IPS DF 6.9 (cell line): ENCODE results near the gene MAF.
A peak's percentile ranks its signal among the peaks of the same experiment; 100 is the strongest.

Source experiments
- DNase-seq: peaks from one replicate; pipeline ENCODE4 v3.0.0-alpha.2; 2013; ENCODE audit warnings: low read depth, low spot score
- H3K27ac ChIP-seq: one replicate; pipeline ENCODE4 v1.5.1; 2013; ENCODE audit warnings: low read length, control low read depth
- H3K27me3 ChIP-seq: 2 replicates; pipeline ENCODE4 v1.6.1; 2013; ENCODE audit warnings: mild to moderate bottlenecking, low read length; ENCODE audit not compliant: control insufficient read depth, insufficient read depth
- H3K36me3 ChIP-seq: 2 replicates; pipeline ENCODE4 v1.6.1; 2013; ENCODE audit warnings: low read length; ENCODE audit not compliant: control insufficient read depth, insufficient read depth
- H3K4me1 ChIP-seq: 2 replicates; pipeline ENCODE4 v1.6.1; 2013; ENCODE audit warnings: low read length; ENCODE audit not compliant: control insufficient read depth, insufficient read depth
- H3K4me3 ChIP-seq: 2 replicates; pipeline ENCODE4 v1.5.1; 2013; ENCODE audit warnings: mild to moderate bottlenecking, low read length
- H3K9me3 ChIP-seq: 2 replicates; pipeline ENCODE4 v1.6.1; 2013; ENCODE audit warnings: low read length, inconsistent platforms; ENCODE audit not compliant: control insufficient read depth, insufficient read depth
- WGBS: extraction: QIAGEN DNeasy Blood & Tissue Kit; methylation state at CpG from one replicate; pipeline ENCODE4 v1.1.7; 2013; ENCODE audit warnings: mixed read lengths, missing lambda C conversion rate; ENCODE audit not compliant: insufficient read length, insufficient coverage; 5-methylcytosine and 5-hydroxymethylcytosine counted together

MAF gene

DNA sequence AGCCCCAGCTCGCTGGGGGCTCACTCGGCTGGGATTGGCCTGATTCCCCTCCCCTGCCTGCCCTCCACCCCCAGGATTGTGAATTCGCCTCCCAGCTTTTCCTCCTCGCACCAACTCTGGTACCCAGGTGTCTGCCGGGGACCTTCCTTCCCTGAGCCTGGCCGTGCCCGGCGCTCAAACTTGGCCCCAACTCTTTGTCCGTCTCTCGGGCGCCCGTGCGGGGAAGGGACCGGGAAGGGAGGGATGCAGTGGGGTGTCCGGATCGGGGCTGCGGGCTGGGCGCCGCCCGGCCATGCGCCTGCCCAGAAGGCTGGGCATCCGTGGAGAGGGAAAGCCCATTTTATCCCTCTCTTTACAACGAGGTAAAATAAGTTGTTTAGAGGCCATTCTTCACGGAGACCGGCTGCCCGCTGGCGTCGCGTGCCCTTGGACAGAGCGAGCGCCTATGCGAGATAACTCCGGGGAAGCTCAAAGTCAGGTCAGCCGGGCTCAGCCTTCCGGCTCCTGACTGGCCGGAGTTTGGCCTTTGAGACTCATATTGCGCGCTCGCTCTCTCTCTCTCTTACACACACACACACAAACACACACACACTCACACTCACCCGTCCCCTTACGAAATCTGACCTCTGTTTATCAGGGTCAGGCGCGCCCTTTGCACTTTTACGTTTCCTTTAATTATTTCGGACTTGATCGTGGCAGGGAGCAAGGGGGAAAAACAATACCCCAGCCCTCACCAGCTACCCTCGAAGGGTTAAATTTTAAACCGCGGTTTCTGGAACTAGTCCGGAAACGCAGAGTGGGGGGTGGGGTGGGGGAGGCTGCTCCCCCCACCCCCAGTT is 774 bp upstream of the MAF start:
- no peak for DNase-seq
- WGBS: no CpG with 5 or more reads among the region's 51 CpGs
- Histone ChIP-seq H3K27ac (no peak overlapping the region), H3K27me3 (peaks cover 2% of the 10 kb centered on the region; the same call in 1 of the 2 replicates), H3K4me1 (peaks cover 2% of the 10 kb centered on the region; the same call in 1 of the 2 replicates), H3K9me3 (no peaks in the 10 kb centered on the region), H3K4me3 (peak overlapping the region; percentile 47; the same call in 1 of the 2 replicates), H3K36me3 (no peaks in the 10 kb centered on the region)

DNA sequence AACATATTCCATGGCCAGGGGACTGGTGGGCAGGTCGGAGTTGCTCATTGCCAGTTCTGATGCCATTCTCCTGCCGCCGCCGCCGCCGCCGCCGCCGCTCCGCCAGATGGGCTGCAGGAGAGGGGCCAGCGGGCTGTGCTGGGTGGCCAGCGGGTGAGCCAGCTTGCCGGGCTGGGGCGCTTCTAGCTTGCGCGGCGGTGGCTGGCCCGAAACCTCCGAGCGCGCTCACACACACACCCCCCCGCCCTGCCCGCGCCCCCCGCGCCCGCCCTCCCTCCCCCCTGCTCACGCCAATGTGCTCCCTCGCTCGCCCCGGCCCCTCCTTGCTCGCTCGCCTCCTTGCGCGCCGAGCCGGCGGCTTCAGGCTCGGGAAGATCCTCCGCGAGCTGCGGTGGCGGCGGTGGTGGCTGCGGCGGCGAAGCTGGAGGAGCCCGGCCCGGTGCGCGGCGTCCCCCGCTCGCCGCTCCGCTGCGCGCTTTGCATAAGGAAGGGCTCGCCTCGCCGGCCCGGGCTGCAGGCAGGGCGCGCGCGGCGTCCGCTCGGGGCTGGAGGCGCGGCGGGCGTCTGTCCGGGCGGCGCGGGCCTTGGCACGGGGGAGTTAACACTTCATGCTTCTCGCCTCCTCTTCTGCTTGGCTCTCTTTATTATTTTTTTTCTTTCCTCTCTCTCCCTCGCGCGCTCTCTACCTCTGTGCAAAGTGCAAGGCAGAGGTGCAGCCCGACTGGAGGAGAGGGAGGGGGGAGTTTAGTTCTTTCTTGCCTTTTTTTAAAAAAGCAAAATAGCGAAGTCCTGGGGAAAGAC is 500 bp downstream of the MAF start:
- Histone ChIP-seq H3K27ac (no peak overlapping the region), H3K9me3 (no peaks in the 10 kb centered on the region), H3K4me1 (peaks cover 2% of the 10 kb centered on the region; the same call in 1 of the 2 replicates), H3K27me3 (peaks cover 2% of the 10 kb centered on the region; the same call in 1 of the 2 replicates), H3K4me3 (peak overlapping the region; percentile 63; the same call in 1 of the 2 replicates), H3K36me3 (no peaks in the 10 kb centered on the region)
- no CpG with 5 or more reads among the region's 84 CpGs for whole genome bisulfite sequencing
- DNase-seq: no peak

DNA sequence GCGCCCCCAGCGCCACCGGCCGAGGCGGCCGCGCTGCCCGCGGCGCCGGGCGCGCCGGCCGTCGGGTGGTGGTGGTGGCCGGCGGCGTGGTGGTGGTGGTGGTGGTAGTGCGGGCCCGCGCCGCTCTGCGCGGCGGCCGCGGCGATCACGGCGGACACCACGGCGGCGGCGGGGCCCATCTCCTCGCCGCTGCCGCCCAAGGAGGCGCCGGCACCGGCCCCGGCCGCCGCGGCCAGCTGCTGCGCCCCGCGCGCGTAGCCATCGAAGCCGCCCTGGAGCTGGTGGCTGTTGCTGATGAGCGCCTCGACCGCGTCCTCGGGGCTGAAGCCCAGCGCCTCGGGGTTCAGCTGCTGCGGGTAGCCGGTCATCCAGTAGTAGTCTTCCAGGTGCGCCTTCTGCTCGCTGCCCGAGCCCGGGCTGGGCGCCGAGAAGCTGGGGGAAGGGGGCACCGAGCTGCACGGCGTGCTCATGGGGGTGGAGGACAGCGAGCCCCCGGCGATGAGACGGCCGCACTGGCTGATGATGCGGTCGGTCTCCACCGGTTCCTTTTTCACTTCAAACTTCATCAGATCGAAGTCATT is 1.2 kb downstream of the MAF start:
- no CpG with 5 or more reads among the region's 79 CpGs for WGBS
- no peak for DNase-seq
- Histone ChIP-seq H3K9me3 (no peaks in the 10 kb centered on the region), H3K36me3 (no peaks in the 10 kb centered on the region), H3K4me3 (peak overlapping the region; percentile 63; the same call in 1 of the 2 replicates), H3K4me1 (peaks cover 2% of the 10 kb centered on the region; the same call in 1 of the 2 replicates), H3K27ac (no peak overlapping the region), H3K27me3 (peaks cover 2% of the 10 kb centered on the region; the same call in 1 of the 2 replicates)

DNA sequence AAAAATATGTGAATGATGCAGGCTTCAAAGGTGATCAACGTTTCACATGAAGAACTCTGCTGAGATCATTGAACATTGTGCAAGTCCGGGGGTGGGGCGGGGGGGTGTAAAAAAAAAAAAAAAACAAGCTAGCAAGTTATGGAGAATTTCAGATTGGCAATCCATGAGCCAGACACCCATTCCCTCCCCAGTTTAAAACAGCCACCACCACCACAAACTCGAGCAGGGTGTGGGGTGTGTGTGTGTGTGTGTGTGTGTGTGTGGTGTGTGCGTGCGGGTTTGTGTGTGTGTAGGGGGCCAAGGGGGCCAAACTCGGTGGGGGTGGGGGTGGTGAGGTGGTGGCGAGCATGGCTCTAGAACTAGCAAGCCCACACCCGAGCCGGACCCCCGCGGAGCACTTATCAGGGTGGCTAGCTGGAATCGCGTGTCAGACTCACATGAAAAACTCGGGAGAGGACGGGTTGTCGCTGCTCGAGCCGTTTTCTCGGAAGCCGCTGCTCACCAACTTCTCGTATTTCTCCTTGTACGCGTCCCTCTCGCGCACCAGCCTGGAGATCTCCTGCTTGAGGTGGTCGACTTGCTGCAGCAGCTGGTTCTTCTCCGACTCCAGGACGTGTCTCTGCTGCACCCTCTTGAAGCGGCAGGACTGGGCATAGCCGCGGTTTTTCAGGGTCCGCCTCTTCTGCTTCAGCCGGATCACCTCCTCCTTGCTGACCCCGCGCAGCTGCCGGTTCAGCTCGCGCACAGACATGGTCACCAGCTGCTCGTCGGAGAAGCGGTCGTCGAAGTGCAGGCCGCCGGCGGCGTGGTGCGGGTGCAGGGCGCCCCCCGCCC is 2.0 kb downstream of the MAF start:
- Histone ChIP-seq H3K4me1 (peaks cover 2% of the 10 kb centered on the region; the same call in 1 of the 2 replicates), H3K4me3 (peak overlapping the region; percentile 75), H3K36me3 (no peaks in the 10 kb centered on the region), H3K9me3 (no peaks in the 10 kb centered on the region), H3K27me3 (peaks cover 2% of the 10 kb centered on the region; the same call in 1 of the 2 replicates), H3K27ac (no peak overlapping the region)
- WGBS: no CpG with 5 or more reads among the region's 51 CpGs
- no peak for DNase-seq

DNA sequence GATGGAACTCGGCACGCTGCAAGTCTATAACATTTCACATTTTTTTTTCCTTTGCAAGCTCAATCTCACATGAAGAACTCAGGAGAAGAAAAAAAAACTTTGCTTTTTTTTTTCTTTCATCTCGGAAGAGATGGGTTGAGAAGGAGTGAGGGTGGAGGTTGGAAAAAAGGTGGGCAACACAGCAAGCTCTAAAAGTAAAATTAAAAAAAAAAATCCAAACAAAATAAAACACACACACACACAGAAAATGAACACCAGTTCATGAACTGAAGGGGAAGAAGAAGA is 2.5 kb downstream of the MAF start:
- no peak for DNase-seq
- whole genome bisulfite sequencing: no CpG with 5 or more reads among the region's 3 CpGs

DNA sequence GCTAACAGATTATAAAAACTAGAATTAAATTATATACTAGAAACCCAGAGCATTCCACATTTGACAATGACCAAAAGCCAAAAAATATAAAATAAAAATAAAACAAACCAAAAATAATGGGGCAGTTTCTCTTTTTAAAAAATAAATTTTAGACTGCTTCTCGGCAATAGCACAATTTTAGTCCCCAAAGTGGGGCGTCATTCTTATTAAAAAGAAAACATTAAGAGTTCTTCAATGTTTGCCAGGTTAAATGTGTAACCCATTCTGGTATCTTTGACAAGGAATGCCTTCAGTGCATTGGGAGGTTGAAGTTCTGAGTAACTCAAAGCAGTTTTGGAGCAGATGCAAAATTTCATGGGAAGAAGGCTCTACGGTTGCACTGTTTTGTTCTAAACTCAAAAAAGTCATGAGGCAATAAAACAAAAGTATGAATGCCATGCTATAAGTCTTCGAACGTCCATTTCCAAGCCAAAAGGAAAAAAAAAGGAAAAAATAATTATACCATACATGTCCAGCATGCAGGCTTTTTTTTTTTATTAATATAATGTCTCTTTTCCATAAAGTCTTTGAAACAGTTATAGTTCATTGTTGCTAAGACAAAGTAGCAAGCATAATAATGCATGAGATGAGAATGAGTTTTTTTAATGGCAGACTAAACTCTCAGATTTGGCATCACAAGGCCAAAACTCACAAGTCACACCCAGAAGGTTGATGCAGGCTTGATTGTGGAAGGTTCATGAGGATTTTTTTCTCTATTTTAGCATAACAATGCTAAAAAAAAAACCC is 3.1 kb downstream of the MAF start:
- WGBS: no CpG with 5 or more reads among the region's 5 CpGs

More for the DNA sequence above, 2.5 kb downstream of the MAF start:
- Histone ChIP-seq H3K27me3 (peaks cover 2% of the 10 kb centered on the region; the same call in 1 of the 2 replicates), H3K36me3 (no peaks in the 10 kb centered on the region), H3K4me3 (peak overlapping the region; percentile 75; the same call in 1 of the 2 replicates), H3K4me1 (peaks cover 2% of the 10 kb centered on the region; the same call in 1 of the 2 replicates), H3K27ac (no peak overlapping the region), H3K9me3 (no peaks in the 10 kb centered on the region)

DNA sequence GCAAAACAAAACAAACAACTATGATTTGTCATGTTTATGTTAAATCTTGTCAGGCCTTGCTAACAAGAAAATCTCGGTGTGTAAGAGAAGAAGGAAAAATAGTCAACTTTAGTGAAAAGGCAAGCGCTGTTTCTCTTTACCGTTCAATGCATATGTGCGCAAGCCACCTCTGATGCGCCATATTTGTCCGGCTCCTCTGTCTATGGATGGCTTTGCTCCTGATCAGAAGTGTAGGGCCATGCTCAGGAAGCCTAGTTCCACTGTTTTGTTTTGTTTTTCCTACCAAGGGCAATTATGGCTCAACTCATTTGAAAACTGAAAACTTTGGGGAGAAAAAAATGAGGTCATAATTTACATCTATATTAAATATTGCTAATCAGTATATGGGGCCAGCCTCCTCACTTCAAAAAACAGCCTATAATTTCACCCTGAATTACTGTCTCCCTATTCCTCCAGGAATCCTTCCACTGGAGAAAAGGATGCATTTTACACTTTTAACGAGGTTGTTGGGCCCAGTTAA is 4.5 kb downstream of the MAF start:
- Histone ChIP-seq H3K4me3 (no peak overlapping the region), H3K27ac (no peak overlapping the region), H3K36me3 (no peaks in the 10 kb centered on the region), H3K27me3 (peaks cover 2% of the 10 kb centered on the region; the same call in 1 of the 2 replicates), H3K4me1 (0 out of 2 replicates have a peak, but pooled peaks cover 1% of the 10 kb centered on the region), H3K9me3 (no peaks in the 10 kb centered on the region)
- WGBS: no CpG with 5 or more reads among the region's 7 CpGs
- DNase-seq: no peak

More for the DNA sequence above, 3.1 kb downstream of the MAF start:
- DNase-seq: no peak
- Histone ChIP-seq H3K27ac (no peak overlapping the region), H3K4me1 (peaks cover 2% of the 10 kb centered on the region; the same call in 1 of the 2 replicates), H3K27me3 (peaks cover 2% of the 10 kb centered on the region; the same call in 1 of the 2 replicates), H3K4me3 (no peak overlapping the region), H3K9me3 (no peaks in the 10 kb centered on the region), H3K36me3 (no peaks in the 10 kb centered on the region)

DNA sequence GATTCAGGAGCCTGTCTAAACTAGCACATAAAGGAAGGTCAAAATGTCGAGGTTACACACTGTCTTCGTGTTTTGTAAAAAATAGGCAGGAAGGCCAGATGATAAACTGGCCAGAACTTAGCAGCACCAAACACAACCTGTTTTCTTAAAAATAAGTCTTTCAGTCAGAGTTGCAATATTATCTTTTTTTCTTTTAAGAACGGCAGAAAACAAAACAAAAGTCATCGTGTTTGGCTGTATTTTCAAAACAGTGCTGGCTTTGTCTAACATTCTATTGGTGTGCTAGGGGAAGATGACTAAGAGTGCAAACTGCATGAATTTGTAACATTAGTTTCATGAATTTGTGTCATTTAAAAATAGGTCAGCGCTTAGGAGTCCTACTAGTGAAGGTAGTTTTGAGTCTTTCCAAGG is 5.3 kb downstream of the MAF start:
- peaks cover 2% of the 10 kb centered on the region; the same call in 1 of the 2 replicates for H3K27me3 ChIP-seq
- no CpG with 5 or more reads among the region's 5 CpGs for WGBS
- no peaks in the 10 kb centered on the region for H3K36me3 ChIP-seq
- H3K4me1 ChIP-seq: peaks cover 2% of the 10 kb centered on the region; the same call in 1 of the 2 replicates
- no peak overlapping the region for H3K27ac ChIP-seq
- H3K4me3 ChIP-seq: no peak overlapping the region
- DNase-seq: no peak
- no peaks in the 10 kb centered on the region for H3K9me3 ChIP-seq

DNA sequence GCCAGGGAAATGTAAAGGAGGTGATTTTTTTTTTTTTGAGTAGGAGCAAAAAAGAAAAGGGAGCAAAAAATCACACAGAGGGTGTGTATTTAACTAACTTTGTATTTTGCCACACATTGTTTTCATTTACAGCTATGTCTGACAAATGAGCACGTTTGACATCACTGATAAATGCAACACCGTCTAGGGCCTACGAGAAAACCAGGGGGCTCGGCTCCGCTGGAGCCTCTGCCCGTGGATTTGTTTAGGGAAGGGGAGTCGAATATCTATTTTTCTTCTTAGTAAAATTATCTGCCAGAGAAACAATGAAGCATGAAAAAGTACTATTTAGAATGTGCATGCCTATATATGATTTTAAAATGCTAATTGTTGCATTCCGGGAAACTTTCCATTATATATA is 6.8 kb downstream of the MAF start:
- no peak overlapping the region for H3K4me3 ChIP-seq
- no peak for DNase-seq
- H3K4me1 ChIP-seq: peaks cover 1% of the 10 kb centered on the region; the same call in 1 of the 2 replicates
- H3K9me3 ChIP-seq: no peaks in the 10 kb centered on the region
- no peak overlapping the region for H3K27ac ChIP-seq
- no CpG with 5 or more reads among the region's 8 CpGs for WGBS
- H3K27me3 ChIP-seq: peaks cover under 1% of the 10 kb centered on the region; the same call in 1 of the 2 replicates
- no peaks in the 10 kb centered on the region for H3K36me3 ChIP-seq
